Activated T-cell treated with anti-CD3 and anti-CD28 coated beads, Interleukin-2, amount 50 U/mL, for 1 hour (primary cell): Measurements from ENCODE around the gene GEMIN2.
"Not testable (repeated sequence)": the region's sequence is repeated elsewhere in the genome, so short reads cannot be mapped to it uniquely, and the experiment has no call there.

Source experiments
- DNase-seq: peaks from one replicate; pipeline ENCODE4 v3.0.0-alpha.2; 2020

The GEMIN2 gene

DNA sequence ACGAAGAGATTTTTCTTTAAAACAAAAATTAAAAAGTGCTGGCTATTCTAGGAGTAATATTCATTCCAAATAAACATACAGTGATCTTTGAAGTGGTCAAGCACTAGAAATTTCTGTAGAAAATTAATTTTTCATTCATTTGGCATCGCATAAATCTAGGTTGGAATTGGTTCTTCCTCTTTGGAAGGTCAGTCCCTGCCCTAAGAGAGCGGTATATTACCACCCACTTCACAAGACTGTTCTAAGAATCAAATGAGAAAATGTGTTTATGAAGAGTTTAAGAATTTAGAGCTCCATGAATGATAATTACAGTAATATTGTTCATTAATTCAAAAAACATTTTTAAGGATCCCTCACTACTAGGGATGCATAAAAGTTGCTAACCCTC is 444 bp upstream of the GEMIN2 start:
- no peak for DNase-seq

DNA sequence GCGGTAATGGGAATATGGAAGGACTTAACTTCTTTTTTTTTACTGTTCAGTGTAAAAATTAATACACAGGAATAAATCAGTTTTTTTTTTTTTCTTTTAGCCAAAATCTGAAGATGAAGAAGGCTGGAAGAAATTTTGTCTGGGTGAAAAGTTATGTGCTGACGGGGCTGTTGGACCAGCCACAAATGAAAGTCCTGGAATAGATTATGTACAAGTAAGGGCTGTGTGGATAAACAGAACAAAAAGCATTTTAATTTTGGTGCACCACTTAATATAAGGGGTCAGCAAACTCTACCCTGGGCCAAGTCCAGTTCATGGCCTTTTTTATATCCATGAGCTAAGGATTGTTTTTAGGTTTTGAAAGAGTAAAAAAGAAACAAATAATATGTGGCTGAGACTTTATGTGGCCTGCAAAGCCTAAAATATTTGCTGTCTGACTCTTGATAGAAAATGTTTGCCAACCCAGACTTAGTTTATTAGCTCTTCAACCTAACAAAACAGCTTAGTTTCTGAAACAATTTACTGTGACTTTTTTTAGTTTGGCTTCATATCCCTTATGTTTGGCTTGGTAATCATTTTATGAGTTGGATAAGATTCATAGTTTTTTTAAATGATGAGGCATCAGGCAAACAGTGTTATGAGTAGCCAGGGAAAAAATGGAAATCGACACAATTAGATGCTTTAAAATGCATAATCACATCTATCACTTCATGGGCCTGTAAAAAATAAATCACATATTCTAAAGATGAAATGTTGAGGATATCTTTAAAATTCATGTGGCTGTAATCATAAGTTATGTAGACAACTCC is 8.4 kb downstream of the GEMIN2 start:
- DNase-seq, result no peak

DNA sequence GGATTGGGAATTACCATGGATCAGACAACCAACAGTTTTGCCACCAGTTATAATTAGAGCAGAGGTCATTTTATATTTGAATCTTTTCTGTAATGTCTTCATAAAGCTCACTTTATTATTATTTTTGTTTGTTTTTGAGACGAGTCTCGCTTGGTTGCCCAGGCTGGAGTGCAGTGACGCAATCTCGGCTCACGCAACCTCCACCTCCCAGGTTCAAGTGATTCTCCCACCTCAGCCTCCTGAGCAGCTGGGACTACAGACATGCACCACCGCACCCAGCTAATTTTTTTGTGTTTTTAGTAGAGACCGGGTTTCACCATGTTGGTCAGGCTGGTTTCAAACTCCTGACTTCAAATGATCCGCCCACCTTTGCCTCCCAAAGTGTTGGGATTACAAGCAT is 23.7 kb downstream of the GEMIN2 start:
- DNase-seq, result not testable (repeated sequence)

DNA sequence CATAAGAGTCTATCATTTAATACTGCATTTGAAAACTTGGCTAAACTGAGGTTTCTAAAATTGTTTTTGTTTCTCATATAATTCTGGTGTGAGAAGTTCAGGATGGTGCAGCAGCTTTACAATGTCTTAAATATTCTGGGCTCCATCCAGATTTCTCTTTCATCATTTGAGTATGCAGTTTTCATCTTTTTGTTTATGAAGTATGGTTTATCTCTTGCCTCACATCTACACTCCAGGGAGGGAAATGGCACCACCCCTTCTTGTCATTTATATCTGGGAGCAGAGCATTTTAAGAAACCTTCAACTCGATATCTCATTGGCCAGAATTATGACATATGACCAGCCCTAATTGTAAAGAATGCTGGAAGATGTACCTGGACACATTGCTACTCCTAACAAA is 24.3 kb downstream of the GEMIN2 start:
- no peak for DNase-seq

DNA sequence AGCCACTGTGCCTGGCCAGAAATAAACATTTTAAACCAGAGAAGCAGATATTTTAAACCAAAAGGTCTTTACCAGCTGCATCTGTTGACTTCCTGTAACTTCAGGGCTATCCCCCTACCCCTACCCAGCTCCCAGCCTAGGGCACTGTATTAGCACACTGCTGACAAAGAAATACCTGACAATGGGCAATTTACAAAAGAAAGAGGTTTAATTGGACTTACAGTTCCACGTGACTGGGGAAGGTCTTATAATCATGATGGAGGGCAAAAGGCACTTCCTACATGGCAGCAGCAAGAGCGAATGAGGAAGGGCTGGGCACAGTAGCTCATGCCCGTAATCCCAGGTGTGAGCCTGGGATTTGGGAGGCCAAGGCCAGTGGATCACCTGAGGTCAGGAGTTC is 26.0 kb downstream of the GEMIN2 start:
- no peak for DNase-seq

DNA sequence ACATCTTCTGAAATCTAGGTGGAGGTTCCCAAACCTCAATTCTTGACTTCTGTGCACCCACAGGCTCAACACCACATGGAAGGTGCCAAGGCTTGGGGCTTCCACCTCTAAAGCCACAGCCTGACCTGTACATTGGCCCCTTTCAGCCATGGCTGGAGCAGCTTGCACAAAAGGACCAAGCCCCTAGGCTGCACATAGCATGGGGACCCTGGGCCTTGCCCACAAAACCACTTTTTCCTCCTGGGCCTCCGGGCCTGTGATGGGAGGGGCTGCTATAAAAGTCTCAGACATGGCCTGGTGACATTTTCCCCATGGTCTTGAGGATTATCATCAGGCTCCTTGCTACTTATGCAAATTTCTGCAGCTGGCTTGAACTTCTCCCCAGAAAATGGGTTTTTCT is 27.5 kb downstream of the GEMIN2 start:
- not testable (repeated sequence) for DNase-seq

DNA sequence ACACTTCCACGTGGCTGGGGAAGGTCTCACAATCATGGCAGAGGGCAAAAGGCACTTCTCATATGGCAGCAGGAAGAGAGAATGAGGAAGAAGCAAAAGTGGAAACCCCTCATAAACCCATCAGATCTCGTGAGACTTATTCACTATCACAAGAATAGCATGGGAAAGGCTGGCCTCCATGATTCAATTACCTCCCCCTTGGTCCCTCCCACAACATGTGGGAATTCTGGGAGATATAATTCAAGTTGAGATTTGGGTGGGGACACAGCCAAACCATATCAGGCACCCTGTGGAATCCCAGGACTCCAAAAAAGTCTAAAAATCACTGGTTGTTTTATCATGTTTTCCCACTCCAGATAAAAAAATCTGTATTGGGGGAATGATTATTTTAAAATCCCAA is 29.1 kb downstream of the GEMIN2 start:
- not testable (repeated sequence) for DNase-seq

DNA sequence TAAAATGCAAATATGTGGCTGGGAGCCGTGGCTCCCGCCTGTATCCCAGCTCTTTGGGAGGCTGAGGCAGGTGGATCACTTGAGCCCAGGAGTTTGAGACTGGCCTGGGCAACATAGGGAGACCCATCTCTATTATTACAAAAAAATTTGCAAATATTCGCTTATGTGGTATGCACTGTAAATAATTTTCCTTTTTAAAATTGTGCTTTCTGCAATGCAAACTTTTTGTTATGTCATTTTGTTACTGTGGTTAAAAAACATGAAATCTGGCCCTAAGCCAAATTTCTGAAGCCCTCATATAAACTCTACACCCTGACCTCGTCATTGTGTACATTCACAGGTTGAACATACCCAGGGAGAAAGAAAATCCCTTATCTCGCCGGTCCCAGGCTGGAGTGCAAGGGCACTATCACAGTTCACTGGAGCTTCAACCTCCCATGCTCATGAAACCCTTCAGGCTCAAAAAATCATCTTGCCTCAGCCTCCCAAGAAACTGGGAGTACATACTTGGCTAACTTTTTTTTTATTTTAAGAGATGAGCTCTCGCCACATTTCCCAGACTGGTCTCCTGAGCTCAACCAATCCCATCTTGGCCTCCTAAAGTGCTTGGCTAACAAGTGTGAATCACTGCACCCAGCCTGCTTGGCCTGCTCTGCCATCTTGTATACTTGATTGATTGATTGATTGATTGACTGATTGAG is 31.3 kb downstream of the GEMIN2 start:
- no peak for DNase-seq

DNA sequence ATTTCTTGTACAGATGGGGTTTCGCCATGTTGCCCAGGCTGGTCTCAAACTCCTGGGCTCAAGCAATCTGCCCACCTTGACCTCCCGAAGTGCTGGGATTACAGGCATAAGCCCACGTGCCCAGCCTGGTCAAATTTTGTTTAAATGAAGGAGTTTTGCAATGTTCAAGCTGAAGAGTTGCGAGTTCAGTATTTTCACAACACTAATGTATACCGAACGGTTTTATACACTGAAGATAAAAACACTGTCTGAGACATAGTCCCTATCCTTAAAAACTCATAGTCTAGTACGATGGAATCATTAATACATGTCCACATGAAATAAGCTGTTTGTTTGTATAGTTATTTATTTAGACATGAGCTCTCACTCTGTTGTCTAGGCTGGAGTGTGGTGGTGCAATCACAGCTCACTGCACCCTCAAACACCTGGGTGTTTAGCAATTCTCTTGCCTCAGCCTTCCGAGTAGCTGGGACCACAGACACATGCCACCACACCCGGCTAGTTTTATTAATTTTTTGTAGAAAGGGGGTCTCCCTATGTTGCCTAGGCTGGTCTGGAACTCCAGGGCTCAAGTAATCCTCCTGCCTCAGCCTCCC is 40.6 kb downstream of the GEMIN2 start:
- DNase-seq, result no peak

DNA sequence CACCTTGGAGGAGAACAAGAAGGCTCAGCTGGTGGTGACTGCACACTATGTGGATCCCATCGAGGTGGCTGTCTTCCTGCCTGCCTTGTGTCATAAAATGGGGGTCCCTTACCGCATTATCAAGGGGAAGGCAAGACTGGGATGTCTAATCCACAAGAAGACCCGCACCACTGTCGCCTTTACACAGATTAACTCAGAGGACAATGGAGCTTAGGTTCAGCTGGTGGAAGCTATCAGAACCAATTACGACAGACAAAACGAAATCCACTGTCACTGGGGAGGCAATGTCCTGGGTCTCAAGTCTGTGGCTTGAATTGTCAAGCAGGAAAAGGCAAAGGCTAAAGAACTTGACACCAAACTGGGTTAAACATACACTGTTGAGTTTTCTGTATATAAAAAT is 43.4 kb downstream of the GEMIN2 start:
- no peak for DNase-seq

DNA sequence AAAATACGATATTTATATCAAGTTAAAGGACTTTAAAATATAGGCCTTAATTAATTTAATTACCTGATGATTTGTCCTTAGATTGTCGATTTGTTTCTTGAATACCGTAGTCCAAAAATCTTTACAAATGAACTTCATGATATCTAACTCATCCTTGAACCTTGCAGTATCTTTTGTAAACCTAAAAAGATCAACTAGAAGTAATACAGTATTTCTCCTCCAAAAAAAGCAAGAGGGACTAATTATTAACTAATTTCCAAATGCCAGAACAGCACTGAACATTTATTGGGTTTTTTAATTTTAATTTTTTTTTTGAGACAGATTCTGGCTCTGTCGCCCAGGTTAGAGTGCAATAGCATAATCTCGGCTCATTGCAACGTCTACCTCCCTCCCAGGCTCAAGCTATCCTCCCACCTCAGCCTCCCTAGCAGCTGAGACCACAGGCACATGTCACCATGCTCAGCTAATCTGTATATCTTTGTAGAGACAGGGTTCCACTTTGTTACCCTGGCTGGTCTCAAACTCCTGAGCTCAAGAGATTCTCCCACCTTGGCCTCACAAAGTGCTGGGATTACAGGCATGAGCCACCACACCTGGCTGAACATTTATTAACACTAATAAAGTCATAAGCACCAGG is 44.2 kb downstream of the GEMIN2 start:
- DNase-seq, result no peak

DNA sequence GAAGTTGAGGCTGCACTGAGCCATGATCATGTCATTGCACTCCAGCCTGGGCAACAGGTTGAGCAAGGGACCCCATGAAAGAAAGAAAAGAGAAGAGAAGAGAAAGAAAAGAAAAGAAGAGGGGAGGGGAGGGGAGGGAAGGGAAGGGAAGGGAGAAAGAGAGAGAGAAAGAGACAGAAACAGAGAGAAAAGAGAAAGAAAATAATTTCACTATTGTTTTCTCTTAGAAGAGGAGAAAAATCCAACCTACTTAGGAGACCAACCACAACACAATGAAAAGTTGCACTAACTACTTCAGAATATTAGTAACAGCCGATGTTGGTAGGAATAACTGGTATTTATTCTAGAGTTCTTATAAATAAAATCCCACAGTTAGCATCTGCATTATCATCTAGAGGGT is 46.4 kb downstream of the GEMIN2 start:
- DNase-seq, result no peak

DNA sequence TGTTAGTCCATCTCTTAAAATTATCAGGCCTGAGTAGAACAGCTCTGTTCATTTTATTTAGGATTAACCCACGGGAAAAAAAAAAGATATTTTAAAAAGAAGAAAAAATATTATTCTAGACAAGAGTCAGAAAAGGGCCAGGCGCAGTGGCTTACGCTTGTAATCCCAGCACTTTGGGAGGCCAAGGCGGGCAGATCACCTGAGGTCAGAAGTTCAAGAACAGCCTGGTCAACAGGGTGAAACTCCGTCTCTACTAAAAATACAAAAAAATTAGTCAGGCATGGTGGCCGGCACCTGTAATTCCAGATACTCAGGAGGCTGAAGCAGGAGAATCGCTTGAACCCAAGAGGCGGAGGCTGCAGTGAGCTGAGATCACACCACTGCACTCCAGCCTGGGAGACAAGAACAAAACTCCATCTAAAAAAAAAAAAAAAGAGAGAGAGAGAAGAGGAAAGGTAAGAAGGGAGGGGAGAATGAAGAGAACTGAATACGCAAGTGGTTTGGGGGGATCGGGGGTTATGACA is 53.7 kb downstream of the GEMIN2 start:
- not testable (repeated sequence) for DNase-seq

DNA sequence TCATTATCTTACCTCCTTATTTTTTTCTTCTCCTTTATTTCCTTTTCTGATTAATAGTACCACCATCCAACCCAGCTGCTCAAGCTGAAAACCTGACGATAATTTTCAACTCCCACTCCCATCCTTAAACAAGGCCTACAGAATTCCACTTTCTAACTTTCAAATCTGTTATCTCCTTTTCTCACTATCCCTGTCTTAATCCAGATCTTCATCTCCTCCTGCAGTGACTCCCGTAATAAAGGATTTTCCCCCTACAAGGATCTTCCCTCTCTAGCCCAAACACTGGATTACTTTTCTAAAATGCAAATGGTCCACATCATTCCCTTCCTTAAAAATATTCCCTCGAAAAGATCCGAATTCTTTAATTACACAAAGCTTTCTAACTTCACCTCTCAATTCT is 54.5 kb downstream of the GEMIN2 start:
- no peak for DNase-seq

DNA sequence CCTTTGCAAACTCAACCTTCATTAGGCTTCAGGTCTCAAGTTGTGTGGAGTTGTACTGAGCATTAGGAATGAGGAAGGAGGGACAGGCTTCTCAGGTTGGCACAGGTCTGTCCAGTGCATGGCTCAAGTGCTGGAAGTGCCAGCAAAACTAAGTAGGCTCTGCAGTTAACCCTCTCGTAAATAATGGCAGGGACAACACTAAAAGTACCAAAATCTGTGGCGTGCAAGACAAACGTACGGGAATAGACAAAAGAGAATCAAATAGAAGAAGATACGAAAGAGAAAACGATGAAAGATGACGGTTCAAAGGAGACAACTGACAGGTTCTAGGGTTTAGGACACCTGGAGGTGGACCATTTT is 55.4 kb downstream of the GEMIN2 start:
- no peak for DNase-seq

DNA sequence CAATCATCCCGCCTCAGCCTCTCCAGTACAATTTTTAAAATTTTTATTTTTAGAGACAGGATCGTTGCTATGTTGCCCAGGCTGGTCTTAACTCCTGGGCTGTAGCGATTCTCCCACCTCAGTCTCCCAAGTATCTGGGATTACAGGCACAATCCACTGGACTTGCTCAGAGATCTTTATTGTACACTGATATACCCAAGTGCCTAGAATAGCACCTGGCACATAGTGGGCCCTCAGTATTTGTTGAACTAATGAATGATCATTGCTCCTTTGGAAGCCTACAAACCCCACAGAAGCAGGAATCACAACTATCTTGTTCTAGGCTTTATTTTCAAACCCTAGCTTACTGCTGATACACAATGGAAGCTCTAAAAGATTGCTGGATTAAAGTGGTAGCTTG is 59.1 kb downstream of the GEMIN2 start:
- DNase-seq, result no peak

DNA sequence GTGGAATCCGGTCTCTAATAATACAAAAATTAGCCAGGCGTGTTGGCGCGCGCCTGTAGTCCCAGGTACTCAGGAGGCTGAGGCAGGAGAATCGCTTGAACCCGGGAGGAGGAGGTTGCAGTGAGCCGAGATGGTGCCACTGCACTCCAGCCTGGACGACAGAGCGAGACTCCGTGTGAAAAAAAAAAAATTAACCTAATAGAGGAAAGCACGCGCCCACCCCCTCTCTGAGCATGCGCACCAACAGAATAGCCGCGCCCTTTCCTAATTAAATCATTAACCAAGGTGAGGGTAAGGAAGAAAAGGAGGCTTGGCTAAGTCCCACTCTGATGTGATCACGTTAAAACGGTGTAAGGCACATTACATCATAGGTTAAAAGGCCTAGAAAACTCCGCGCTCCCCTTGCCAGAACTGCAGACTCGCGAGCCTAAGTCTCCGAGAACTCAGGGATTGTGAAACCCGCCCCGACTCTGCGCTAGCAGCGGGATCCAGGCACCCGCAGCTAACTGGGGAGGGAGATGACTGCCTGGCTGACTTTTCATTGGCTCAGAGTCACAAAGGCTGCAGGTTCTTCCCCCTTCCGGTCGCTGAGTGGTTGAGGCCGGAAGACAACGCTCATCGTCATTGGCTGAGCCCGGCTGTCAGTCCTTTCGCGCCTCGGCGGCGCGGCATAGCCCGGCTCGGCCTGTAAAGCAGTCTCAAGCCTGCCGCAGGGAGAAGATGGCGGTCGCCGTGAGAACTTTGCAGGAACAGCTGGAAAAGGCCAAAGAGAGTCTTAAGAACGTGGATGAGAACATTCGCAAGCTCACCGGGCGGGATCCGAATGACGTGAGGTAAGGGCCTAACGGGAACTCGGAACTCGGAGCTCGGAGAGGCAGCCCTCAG is 60.7 kb downstream of the GEMIN2 start, which contains the start of gene PNN:
PNN (plus strand) TSS at position 695 of the 885 bp plus-strand sequence; CDS start at position 721, 26 bp downstream.
- peak; percentile 93 for DNase-seq

DNA sequence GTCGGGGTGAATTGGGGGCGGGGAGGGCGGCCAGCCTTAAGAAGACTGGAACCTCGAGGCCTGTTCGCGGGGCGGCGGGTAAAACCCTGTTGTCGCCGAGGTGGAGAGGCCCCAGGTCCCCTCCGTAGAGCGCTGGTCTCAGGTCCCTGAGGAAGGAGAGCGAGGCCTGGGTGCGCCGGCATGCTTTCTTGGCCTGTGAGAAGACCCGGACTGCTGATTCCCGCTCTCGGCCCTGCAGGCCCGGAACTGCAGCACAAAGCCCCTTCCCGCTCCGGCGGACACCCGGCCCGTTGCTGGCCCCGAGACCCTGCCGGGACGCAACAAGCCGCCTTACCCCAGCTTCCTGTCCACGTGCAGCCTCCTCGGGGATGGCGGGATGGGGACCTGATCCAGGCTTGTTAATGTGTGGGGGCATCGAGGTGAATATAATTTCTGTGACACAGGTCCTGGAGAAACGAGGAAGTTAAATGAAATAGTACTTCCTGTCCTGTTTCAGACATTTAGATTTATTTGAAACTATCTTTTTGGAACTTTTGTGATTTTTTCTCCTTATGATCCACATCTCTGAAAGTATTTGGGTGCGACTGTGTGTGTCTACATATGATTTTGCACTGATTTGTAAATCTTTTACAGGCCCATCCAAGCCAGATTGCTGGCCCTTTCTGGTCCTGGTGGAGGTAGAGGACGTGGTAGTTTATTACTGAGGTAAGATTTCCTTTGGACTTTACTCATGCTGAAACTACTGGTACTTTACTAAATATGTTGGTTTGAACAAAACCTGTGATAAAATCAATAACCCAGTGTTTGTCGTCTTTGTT is 61.5 kb downstream of the GEMIN2 start:
- DNase-seq, result no peak

DNA sequence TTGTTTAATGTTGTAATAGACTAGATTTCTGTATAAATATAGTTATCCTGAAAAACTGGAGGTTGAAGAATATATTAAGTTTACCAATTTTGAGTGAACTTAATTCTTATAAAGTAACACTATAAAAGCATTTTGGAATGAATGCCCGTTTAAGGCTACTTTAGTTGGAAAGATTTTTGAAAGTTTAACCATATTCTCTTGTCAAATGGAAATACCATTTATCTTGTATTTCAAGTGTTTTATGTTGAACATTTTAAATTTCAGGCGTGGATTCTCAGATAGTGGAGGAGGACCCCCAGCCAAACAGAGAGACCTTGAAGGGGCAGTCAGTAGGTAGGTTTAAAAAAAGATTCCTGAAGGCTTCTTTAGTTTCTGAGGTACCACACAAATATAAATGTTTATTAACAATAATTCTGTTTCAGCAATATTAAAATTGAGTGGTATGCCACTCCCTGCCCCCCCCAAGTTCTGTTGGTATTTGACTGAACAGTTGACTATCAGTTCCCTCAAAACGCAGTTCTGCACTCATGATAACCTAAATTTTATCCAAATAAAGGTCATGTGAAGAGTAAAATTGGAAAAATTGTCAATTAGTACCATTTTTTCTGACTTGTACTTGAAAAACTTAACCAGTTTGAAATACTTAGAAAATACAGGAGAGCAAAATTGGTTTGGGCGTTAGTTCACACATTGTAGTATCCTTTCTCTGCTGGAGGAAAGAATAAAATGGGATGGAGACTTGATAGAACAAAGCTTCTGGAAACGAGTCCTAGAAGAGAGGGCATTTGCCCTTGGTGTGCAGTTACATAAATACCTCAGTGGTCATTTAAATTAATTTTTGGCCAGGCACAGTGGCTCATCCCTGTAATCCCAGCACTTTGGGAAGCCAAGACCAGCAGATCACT is 62.4 kb downstream of the GEMIN2 start:
- DNase-seq, result no peak

DNA sequence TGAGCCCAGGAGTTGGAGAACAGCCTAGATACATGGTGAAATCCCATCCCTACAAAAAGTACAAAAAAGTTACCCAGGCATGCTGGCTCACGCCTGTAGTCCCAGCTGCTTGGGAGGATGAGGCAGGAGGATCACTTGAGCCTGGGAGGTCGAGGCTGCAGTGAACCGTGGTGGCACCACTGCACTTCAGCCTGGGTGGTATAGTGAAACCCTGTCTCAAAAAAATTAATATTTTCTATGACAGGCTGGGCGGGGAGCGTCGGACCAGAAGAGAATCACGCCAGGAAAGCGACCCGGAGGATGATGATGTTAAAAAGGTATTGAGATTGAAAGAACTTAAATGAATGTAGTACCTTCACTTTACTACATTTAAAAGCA is 63.0 kb downstream of the GEMIN2 start:
- DNase-seq, result no peak
